ENCODE data around the gene NPR2.

DNA sequence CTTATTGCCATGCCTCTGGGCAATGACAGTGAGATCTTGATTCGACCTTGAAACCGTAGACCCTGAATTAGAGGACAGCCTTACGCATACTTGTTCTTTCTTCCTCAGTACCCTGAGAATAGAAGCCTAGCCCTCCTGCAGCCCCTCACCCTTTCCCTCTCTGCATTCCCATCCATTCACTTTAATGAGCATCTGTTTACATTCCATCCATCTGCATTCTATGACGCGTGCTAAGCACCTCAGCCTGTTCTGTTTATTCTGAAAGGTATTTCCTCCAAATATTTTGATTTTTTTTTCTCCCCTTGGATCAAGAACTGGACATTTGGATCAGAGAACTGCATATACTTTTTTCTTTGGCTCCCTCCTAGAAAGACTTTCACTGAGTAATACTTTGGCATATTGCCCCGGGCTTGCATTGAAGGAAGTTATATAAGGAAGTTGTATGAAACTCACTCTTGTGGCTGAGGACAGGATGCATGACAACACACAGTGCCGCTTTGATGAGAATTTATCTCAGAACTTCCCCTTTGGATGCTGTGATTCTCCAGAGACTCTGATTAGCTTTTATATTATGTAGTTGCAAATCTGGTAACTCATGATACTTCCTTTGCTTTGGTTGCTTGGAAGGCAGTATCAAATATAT, 53.4 kb downstream of the NPR2 start:
- TF ChIP-seq CTCF (IDR thresholded peaks at IDR 0.05; ENCODE audit: poor library complexity) = no peak
- TF ChIP-seq EZH2 (IDR thresholded peaks at IDR 0.05; ENCODE audit: borderline replicate concordance) = no peak
- no peak for TF ChIP-seq EZH2phosphoT487 (IDR thresholded peaks at IDR 0.05; ENCODE audit: low read depth, severe bottlenecking, unreplicated experiment)

All from hepatocyte (in vitro differentiated cells).